Esophagus squamous epithelium (tissue), 4 donors: ENCODE data around the gene LRRC59.

Experiments
- CTCF ChIP-seq, 6 experiments: fragments of 450-650 bp in 4 of 6; fragments of 200-600 bp in 2 of 6; sonication (generic) in 2 of 6; IDR thresholded peaks; one replicate each; pipeline ENCODE4 v1.5.1; 2016 to 2019; ENCODE audit warnings: antibody characterized with exemption in 6 of 6, mild to moderate bottlenecking in 4 of 6, moderate library complexity in 4 of 6
- POLR2A ChIP-seq, 4 donors: fragments of 450-650 bp; IDR thresholded peaks; one replicate each; pipeline ENCODE4 v1.6.1; 2017; ENCODE audit warnings: antibody characterized with exemption in 4 of 4, mild to moderate bottlenecking in 4 of 4, moderate library complexity in 3 of 4

DNA sequence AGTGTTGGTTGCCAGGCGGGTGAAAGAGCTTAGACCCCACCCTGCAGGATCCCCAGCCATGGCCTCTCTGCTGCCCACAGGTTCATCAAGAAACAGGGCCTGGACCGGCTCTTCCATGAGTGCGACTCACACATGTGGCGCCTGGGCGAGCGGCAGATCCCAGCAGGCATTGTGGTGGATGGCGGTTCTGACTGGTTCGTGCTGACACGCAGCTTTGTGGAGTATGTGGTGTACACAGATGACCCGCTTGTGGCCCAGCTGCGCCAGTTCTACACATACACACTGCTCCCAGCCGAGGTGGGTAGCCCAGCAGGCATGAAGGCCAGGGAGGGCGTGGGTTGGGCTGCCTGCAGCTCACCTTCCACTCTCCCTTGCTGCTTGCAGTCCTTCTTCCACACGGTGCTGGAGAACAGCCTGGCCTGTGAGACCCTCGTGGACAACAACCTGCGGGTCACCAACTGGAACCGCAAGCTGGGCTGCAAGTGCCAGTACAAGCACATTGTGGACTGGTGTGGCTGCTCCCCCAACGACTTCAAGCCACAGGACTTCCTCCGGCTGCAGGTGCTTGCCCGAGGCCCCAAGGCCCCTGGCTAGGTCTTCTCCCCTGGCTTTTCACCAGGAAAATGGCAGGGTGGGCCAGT lies 41.5 kb downstream of the LRRC59 start:
- TF ChIP-seq CTCF (IDR thresholded peaks at IDR 0.05): no peak
- no peak for TF ChIP-seq POLR2A (IDR thresholded peaks at IDR 0.05)
